ENCODE measurements around the gene KRTAP12-2.
A peak's percentile ranks its signal among the peaks of the same experiment; 100 is the strongest.
"Not testable (repeated sequence)": the region's sequence is repeated elsewhere in the genome, so short reads cannot be mapped to it uniquely, and the experiment has no call there.

The KRTAP12-2 gene

DNA sequence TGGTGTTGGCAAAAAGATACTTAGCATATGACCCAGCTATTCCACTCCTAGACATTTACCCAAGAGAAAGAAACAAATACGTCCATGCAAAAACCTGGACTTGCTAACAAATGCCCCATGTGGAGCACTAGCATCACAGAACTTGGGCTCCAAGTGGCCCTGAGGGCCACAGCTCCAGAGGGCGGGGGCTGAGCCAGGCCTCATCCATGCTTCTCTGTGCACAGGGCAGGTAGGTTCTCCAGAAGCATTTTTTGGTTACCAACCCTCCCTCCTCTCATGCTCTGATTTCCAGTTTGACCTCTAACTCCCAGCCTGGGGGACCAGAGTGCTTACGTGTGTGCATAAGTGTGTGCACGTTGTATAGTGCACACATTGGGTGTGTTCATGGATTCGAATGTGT, 2.0 kb downstream of the KRTAP12-2 start:
- no peaks in the 10 kb centered on the region for H3K4me1 ChIP-seq (ENCODE audit: control insufficient read depth, insufficient read depth, low read length)
- ChIA-PET POLR2A (no interaction called here), CTCF (no interaction called here)
- H3K4me3 ChIP-seq (ENCODE audit: low read depth, low read length): no peak overlapping the region
- no peaks in the 10 kb centered on the region for H3K36me3 ChIP-seq (ENCODE audit: control insufficient read depth in 2 of 2, insufficient read depth in 1 of 2, low read length in 2 of 2)
- no peaks in the 10 kb centered on the region for H3K9me3 ChIP-seq (ENCODE audit: control insufficient read depth, insufficient read depth, low read depth, low read length)
- TF ChIP-seq HOXD13 (CRISPR knock-in tag; IDR thresholded peaks at IDR 0.05; ENCODE audit: borderline replicate concordance) (no peak), ZNF544 (tag by site-specific recombination; IDR thresholded peaks at IDR 0.05) (no peak), SP7 (tag by site-specific recombination; IDR thresholded peaks at IDR 0.05) (no peak), ZNF692 (tag by site-specific recombination; IDR thresholded peaks at IDR 0.05) (no peak), ZBTB44 (tag by site-specific recombination; IDR thresholded peaks at IDR 0.05) (no peak), ZFHX2 (tag by site-specific recombination; conservative IDR thresholded peaks at IDR 0.05) (no peak), ZXDB (tag by site-specific recombination; IDR thresholded peaks at IDR 0.05) (no peak), ZNF555 (tag by site-specific recombination; conservative IDR thresholded peaks at IDR 0.05) (no peak), SALL2 (tag by site-specific recombination; IDR thresholded peaks at IDR 0.05; ENCODE audit: borderline replicate concordance) (no peak)
- TF ChIP-seq, protein P1, sequence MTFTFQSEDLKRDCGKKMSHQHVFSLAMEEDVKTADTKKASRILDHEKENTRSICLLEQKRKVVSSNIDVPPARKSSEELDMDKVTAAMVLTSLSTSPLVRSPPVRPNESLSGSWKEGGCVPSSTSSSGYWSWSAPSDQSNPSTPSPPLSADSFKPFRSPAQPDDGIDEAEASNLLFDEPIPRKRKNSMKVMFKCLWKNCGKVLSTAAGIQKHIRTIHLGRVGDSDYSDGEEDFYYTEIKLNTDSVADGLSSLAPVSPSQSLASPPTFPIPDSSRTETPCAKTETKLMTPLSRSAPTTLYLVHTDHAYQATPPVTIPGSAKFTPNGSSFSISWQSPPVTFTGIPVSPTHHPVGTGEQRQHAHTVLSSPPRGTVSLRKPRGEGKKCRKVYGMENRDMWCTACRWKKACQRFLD (tag by site-specific recombination; IDR thresholded peaks at IDR 0.05): no peak
- H3K27ac ChIP-seq (ENCODE audit: extremely low read depth, low read depth, low read length): no peak overlapping the region

DNA sequence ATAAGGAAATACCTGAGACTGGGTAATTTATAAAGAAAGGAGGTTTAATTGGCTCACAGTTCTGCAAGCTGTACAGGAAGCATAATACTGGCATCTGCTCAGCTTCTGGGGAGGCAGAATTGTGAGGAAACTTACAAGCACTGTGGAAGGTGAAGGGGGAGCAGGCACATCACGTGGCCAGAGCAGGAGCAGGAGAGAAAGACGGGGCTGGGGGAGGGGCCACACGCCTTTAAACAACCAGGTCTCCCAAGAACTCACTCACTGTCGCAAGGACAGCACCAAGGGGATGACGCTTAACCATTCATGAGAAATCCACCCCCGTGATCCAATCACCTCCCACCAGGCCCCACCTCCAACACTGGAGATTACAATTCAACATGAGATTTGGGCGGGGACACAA, 5.2 kb downstream of the KRTAP12-2 start:
- TF ChIP-seq EGR2 (tag by site-specific recombination; IDR thresholded peaks at IDR 0.05; ENCODE audit: low read depth): 0 out of 2 replicates have a peak, but pooled peaks have one; percentile 12
- POLR2A ChIA-PET; H3K36me3 ChIP-seq (ENCODE audit: control insufficient read depth in 2 of 2, insufficient read depth in 1 of 2, low read length in 2 of 2); H3K4me1 ChIP-seq (ENCODE audit: control insufficient read depth, insufficient read depth, low read length); H3K4me3 ChIP-seq (ENCODE audit: low read depth, low read length); CTCF ChIA-PET; H3K9me3 ChIP-seq (ENCODE audit: control insufficient read depth, insufficient read depth, low read depth, low read length); H3K27ac ChIP-seq (ENCODE audit: extremely low read depth, low read depth, low read length): not testable (repeated sequence)

DNA sequence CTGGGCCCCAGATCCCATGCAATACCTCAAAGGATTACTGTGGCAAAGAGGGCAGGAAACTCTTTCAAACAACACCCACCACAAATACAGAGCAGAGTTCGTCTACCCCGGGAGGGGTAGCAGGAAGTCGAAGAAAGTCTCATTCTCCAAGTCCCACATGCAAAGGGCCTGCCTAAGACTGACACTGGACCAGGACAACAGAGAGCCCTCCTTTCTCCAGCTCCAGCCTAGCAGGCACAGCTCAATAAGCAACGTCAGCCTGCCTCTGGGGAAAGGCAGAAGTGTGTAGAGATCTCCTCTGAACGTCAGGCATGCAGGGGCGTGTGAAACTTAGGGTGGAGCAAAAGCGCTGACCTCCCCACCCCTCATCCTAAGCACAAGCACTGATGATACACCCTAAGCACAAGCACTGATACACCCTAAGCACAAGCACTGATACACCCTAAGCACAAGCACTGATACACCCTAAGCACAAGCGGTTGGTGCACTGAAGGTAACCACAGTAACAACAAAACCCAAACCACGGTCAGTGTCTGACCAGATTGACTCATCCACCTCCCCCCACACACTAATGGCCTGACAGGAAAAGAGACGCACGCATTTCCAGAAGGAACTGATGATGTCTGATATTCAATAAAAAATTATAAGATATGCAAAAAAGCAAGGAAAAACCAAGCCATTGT, 7.7 kb downstream of the KRTAP12-2 start:
- TF ChIP-seq KLF17 (tag by site-specific recombination; IDR thresholded peaks at IDR 0.05) (0 out of 2 replicates have a peak, but pooled peaks have one; percentile 42), KLF1 (tag by site-specific recombination; IDR thresholded peaks at IDR 0.05) (peak; percentile 48; the same call in 1 of the 2 replicates)
- TF ChIP-seq, protein P2, sequence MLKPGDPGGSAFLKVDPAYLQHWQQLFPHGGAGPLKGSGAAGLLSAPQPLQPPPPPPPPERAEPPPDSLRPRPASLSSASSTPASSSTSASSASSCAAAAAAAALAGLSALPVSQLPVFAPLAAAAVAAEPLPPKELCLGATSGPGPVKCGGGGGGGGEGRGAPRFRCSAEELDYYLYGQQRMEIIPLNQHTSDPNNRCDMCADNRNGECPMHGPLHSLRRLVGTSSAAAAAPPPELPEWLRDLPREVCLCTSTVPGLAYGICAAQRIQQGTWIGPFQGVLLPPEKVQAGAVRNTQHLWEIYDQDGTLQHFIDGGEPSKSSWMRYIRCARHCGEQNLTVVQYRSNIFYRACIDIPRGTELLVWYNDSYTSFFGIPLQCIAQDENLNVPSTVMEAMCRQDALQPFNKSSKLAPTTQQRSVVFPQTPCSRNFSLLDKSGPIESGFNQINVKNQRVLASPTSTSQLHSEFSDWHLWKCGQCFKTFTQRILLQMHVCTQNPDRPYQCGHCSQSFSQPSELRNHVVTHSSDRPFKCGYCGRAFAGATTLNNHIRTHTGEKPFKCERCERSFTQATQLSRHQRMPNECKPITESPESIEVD (tag by site-specific recombination; IDR thresholded peaks at IDR 0.05): no peak
- Histone ChIP-seq H3K27ac (ENCODE audit: extremely low read depth, low read depth, low read length) (no peak overlapping the region), H3K4me1 (ENCODE audit: control insufficient read depth, insufficient read depth, low read length) (no peaks in the 10 kb centered on the region), H3K9me3 (ENCODE audit: control insufficient read depth, insufficient read depth, low read depth, low read length) (no peaks in the 10 kb centered on the region), H3K4me3 (ENCODE audit: low read depth, low read length) (no peak overlapping the region), H3K36me3 (ENCODE audit: control insufficient read depth in 2 of 2, insufficient read depth in 1 of 2, low read length in 2 of 2) (no peaks in the 10 kb centered on the region)
- ChIA-PET POLR2A (no interaction called here), CTCF (interaction anchor here (0.6 kb wide), 1 partner anchor 282 kb away, joined by 4 read pairs; no protein-coding TSS in a partner anchor)
